Neural cell (in vitro differentiated cells): Measurements from ENCODE around the gene KCTD16.

Experiments used
- CTCF ChIP-seq: fragments of 450-650 bp; IDR thresholded peaks from 2 replicates; pipeline ENCODE4 v1.5.1; 2014; ENCODE audit warnings: antibody characterized with exemption, mild to moderate bottlenecking, moderate library complexity; ENCODE audit not compliant: poor library complexity, severe bottlenecking
- EP300 ChIP-seq: fragments of 450-650 bp; conservative IDR thresholded peaks from 2 replicates; pipeline ENCODE4 v1.6.1; 2014; ENCODE audit warnings: antibody characterized with exemption, mild to moderate bottlenecking, moderate library complexity; ENCODE audit not compliant: poor library complexity, severe bottlenecking
- EZH2 ChIP-seq: fragments of 200-600, 300-800 bp; shearing (Covaris generic), sonication (generic); IDR thresholded peaks from 2 replicates; pipeline ENCODE4 v1.6.1; 2014; ENCODE audit warnings: antibody characterized with exemption, low read length, borderline replicate concordance, mild to moderate bottlenecking; ENCODE audit not compliant: insufficient read depth, poor library complexity, severe bottlenecking
- MXI1 ChIP-seq: fragments of 450-650 bp; conservative IDR thresholded peaks from 2 replicates; pipeline ENCODE4 v1.6.1; 2014; ENCODE audit warnings: antibody characterized with exemption, mild to moderate bottlenecking; ENCODE audit not compliant: poor library complexity, severe bottlenecking
- POLR2AphosphoS5 ChIP-seq: IDR thresholded peaks from 2 replicates; pipeline ENCODE4 v1.6.1; 2012
- RAD21 ChIP-seq: fragments of 450-650 bp; conservative IDR thresholded peaks from 2 replicates; pipeline ENCODE4 v1.6.1; 2014; ENCODE audit warnings: antibody characterized with exemption, mild to moderate bottlenecking, moderate library complexity
- SMC3 ChIP-seq: fragments of 450-650 bp; conservative IDR thresholded peaks from 2 replicates; pipeline ENCODE4 v1.6.1; 2014; ENCODE audit warnings: antibody characterized with exemption, mild to moderate bottlenecking, moderate library complexity; ENCODE audit not compliant: poor library complexity
- TAF1 ChIP-seq: IDR thresholded peaks from 2 replicates; pipeline ENCODE4 v1.6.1; 2012; ENCODE audit warnings: low read depth
- TF ChIP-seq, protein P1 (sequence below): IDR thresholded peaks from 2 replicates; pipeline ENCODE4 v1.6.1; 2012; ENCODE audit warnings: borderline replicate concordance

- TF ChIP-seq, protein P1, sequence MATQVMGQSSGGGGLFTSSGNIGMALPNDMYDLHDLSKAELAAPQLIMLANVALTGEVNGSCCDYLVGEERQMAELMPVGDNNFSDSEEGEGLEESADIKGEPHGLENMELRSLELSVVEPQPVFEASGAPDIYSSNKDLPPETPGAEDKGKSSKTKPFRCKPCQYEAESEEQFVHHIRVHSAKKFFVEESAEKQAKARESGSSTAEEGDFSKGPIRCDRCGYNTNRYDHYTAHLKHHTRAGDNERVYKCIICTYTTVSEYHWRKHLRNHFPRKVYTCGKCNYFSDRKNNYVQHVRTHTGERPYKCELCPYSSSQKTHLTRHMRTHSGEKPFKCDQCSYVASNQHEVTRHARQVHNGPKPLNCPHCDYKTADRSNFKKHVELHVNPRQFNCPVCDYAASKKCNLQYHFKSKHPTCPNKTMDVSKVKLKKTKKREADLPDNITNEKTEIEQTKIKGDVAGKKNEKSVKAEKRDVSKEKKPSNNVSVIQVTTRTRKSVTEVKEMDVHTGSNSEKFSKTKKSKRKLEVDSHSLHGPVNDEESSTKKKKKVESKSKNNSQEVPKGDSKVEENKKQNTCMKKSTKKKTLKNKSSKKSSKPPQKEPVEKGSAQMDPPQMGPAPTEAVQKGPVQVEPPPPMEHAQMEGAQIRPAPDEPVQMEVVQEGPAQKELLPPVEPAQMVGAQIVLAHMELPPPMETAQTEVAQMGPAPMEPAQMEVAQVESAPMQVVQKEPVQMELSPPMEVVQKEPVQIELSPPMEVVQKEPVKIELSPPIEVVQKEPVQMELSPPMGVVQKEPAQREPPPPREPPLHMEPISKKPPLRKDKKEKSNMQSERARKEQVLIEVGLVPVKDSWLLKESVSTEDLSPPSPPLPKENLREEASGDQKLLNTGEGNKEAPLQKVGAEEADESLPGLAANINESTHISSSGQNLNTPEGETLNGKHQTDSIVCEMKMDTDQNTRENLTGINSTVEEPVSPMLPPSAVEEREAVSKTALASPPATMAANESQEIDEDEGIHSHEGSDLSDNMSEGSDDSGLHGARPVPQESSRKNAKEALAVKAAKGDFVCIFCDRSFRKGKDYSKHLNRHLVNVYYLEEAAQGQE, result no peak
- TF ChIP-seq CTCF (no peak), SMC3 (no peak), EP300 (no peak), EZH2 (no peak), RAD21 (no peak), TAF1 (no peak), POLR2AphosphoS5 (no peak), MXI1 (no peak)
These were observed 157.8 kb downstream of the KCTD16 start for GRCh38 chr5:144328494-144328893.
